ENCODE data around the gene OSBPL3.

Gene OSBPL3

GRCh38 chr7:24786941-24787340, 193.0 kb downstream of the OSBPL3 start:
- no peaks in the 10 kb centered on the region for H3K4me1 Mint-ChIP-seq
- DNase-seq = no peak
- no peak overlapping the region for H3K4me3 Mint-ChIP-seq
- peaks cover 32% of the 10 kb centered on the region for H3K9me3 Mint-ChIP-seq
- H3K27ac Mint-ChIP-seq = peak overlapping the region; percentile 38
- TF ChIP-seq CTCF (IDR thresholded peaks at IDR 0.05) = no peak
- H3K27me3 Mint-ChIP-seq (ENCODE audit: low read depth, poor library complexity) = peaks cover 5% of the 10 kb centered on the region
- H3K36me3 Mint-ChIP-seq (ENCODE audit: low read depth) = no peaks in the 10 kb centered on the region

- Mint-ChIP-seq H3K4me1 (no peaks in the 10 kb centered on the region), H3K36me3 (ENCODE audit: low read depth) (no peaks in the 10 kb centered on the region), H3K4me3 (no peak overlapping the region), H3K9me3 (peaks cover 32% of the 10 kb centered on the region), H3K27ac (no peak overlapping the region), H3K27me3 (ENCODE audit: low read depth, poor library complexity) (peaks cover 5% of the 10 kb centered on the region)
- no peak for TF ChIP-seq CTCF (IDR thresholded peaks at IDR 0.05)
- no peak for DNase-seq
These were observed 193.7 kb downstream of the OSBPL3 start for GRCh38 chr7:24786306-24786705.

- Mint-ChIP-seq H3K4me1 (no peaks in the 10 kb centered on the region), H3K9me3 (peaks cover 25% of the 10 kb centered on the region), H3K27me3 (ENCODE audit: low read depth, poor library complexity) (peaks cover 5% of the 10 kb centered on the region), H3K27ac (no peak overlapping the region), H3K4me3 (no peak overlapping the region), H3K36me3 (ENCODE audit: low read depth) (no peaks in the 10 kb centered on the region)
- no peak for DNase-seq
- TF ChIP-seq CTCF (IDR thresholded peaks at IDR 0.05) = no peak
These were observed 195.7 kb downstream of the OSBPL3 start for GRCh38 chr7:24784277-24784676.

GRCh38 chr7:24783698-24784097, 196.3 kb downstream of the OSBPL3 start:
- no peak for TF ChIP-seq CTCF (IDR thresholded peaks at IDR 0.05)
- Mint-ChIP-seq H3K27me3 (ENCODE audit: low read depth, poor library complexity) (peaks cover 5% of the 10 kb centered on the region), H3K36me3 (ENCODE audit: low read depth) (no peaks in the 10 kb centered on the region), H3K4me1 (no peaks in the 10 kb centered on the region), H3K9me3 (peaks cover 19% of the 10 kb centered on the region), H3K27ac (no peak overlapping the region), H3K4me3 (no peak overlapping the region)
- DNase-seq = no peak

- Mint-ChIP-seq H3K27ac (no peak overlapping the region), H3K9me3 (peaks cover 13% of the 10 kb centered on the region), H3K4me3 (no peak overlapping the region), H3K36me3 (ENCODE audit: low read depth) (no peaks in the 10 kb centered on the region), H3K4me1 (no peaks in the 10 kb centered on the region), H3K27me3 (ENCODE audit: low read depth, poor library complexity) (peaks cover 5% of the 10 kb centered on the region)
- no peak for TF ChIP-seq CTCF (IDR thresholded peaks at IDR 0.05)
- DNase-seq = no peak
These were observed 198.9 kb downstream of the OSBPL3 start for GRCh38 chr7:24781106-24781505.

- H3K4me3 Mint-ChIP-seq = no peak overlapping the region
- H3K4me1 Mint-ChIP-seq = no peaks in the 10 kb centered on the region
- H3K27ac Mint-ChIP-seq = no peak overlapping the region
- peaks cover 9% of the 10 kb centered on the region for H3K9me3 Mint-ChIP-seq
- TF ChIP-seq CTCF (IDR thresholded peaks at IDR 0.05) = no peak
- H3K36me3 Mint-ChIP-seq (ENCODE audit: low read depth) = no peaks in the 10 kb centered on the region
- peaks cover 7% of the 10 kb centered on the region for H3K27me3 Mint-ChIP-seq (ENCODE audit: low read depth, poor library complexity)
- DNase-seq = no peak
These were observed 200.7 kb downstream of the OSBPL3 start for GRCh38 chr7:24779283-24779655.
